ENCODE data around the gene HPS1.

The HPS1 gene

GRCh38 chr10:98374217-98374985 lies 72.3 kb downstream of the HPS1 start:
- no peak overlapping the region for H3K4me3 ChIP-seq (ENCODE audit: extremely low read depth, insufficient read depth, low read length, poor library complexity, severe bottlenecking)
- 45 to 76% methylated on average over 5 to 6 of the region's 8 CpGs for WGBS, 2 experiments (ENCODE audit: insufficient coverage in 2 of 2)
- H3K27ac ChIP-seq (ENCODE audit: low read depth, low read length, severe bottlenecking) = peak overlapping the region; percentile 87
- H3K4me1 ChIP-seq (ENCODE audit: control insufficient read depth, insufficient read depth, low read length, poor library complexity, severe bottlenecking) = peaks cover 21% of the 10 kb centered on the region
- peaks cover 3% of the 10 kb centered on the region for H3K9me3 ChIP-seq (ENCODE audit: control insufficient read depth, low read length)
- no peaks in the 10 kb centered on the region for H3K36me3 ChIP-seq (ENCODE audit: control insufficient read depth, insufficient read depth, low read length)

- WGBS, 2 experiments (ENCODE audit: insufficient coverage in 2 of 2) = 67 to 82% methylated on average over 5 to 6 of the region's 12 CpGs
- Histone ChIP-seq H3K9me3 (ENCODE audit: control insufficient read depth, low read length) (peaks cover 3% of the 10 kb centered on the region), H3K36me3 (ENCODE audit: control insufficient read depth, insufficient read depth, low read length) (no peaks in the 10 kb centered on the region), H3K4me3 (ENCODE audit: extremely low read depth, insufficient read depth, low read length, poor library complexity, severe bottlenecking) (no peak overlapping the region), H3K27ac (ENCODE audit: low read depth, low read length, severe bottlenecking) (peak overlapping the region; percentile 87), H3K4me1 (ENCODE audit: control insufficient read depth, insufficient read depth, low read length, poor library complexity, severe bottlenecking) (peaks cover 21% of the 10 kb centered on the region)
These were observed 73.3 kb downstream of the HPS1 start for GRCh38 chr10:98373260-98374040.

DNA sequence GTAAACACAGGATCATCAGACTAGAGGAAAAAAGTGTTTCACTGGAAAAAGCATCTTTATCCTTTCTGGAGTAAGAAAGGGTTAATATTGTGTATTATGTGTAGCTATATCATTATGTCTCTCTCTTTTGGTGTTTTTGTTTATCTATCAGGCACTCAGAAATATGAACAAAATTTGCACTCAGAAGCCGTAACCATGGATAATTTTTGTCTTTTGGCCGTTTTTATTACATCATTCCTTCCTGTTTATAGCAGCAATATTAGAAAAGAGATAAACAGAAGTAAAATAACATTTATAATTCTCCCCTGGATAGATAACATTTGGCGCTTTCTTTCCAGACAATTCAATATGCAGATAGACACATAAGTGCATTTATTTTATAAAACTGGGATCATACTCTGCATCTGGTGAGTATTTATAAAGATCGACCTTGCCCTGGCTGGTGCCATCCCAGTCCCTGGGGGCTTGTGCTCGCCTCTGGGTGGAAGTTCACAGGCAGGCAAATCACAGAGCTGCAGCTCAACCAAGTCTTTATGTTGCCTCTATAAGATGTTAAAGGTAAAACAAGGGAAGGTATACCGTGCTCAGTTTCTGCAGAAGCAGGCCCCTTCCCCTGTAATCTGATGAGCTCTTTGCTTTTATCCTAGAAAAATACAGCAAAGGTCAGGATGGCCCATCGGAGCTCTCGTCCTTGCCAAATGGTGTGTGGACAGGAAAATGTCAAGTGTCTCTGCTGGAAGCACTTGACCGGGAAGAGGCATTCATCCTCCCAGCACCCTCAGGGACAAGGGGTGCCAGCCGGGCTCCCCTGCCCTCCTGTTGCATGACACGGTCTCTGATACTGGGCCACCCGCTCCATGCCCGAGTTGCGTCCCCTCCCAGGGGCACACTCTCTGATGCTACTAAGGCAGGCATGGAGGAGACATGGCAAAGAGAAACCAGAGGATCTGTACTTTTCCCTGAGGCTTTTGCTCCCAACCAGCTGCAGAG lies 75.6 kb downstream of the HPS1 start:
- Histone ChIP-seq H3K4me1 (ENCODE audit: control insufficient read depth, insufficient read depth, low read length, poor library complexity, severe bottlenecking) (peaks cover 21% of the 10 kb centered on the region), H3K9me3 (ENCODE audit: control insufficient read depth, low read length) (no peaks in the 10 kb centered on the region), H3K4me3 (ENCODE audit: extremely low read depth, insufficient read depth, low read length, poor library complexity, severe bottlenecking) (no peak overlapping the region), H3K36me3 (ENCODE audit: control insufficient read depth, insufficient read depth, low read length) (no peaks in the 10 kb centered on the region), H3K27ac (ENCODE audit: low read depth, low read length, severe bottlenecking) (no peak overlapping the region)
- WGBS, 2 experiments (ENCODE audit: insufficient coverage in 2 of 2) = 93 to 96% methylated on average over 8 to 11 of the region's 14 CpGs

DNA sequence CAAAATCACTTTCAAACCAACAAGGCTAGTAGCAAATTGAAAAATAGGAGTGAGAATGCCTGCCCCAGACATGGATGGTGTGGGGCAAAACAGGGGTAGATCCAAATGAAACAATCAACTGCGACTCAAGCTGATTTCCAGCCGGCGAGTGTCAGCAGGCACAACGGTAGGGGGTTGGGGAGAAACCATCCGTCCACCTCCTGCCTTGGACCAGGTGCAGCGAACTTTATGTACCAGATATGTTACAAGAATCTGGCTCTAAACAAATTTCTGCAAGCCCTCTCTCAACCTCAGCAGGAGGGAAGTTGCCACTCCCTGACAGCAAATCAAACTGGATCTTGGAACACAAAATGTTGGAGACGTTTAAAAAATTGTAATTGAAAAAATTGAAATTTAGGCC lies 76.9 kb downstream of the HPS1 start:
- peaks cover 18% of the 10 kb centered on the region for H3K4me1 ChIP-seq (ENCODE audit: control insufficient read depth, insufficient read depth, low read length, poor library complexity, severe bottlenecking)
- no peak overlapping the region for H3K4me3 ChIP-seq (ENCODE audit: extremely low read depth, insufficient read depth, low read length, poor library complexity, severe bottlenecking)
- no peak overlapping the region for H3K27ac ChIP-seq (ENCODE audit: low read depth, low read length, severe bottlenecking)
- no peaks in the 10 kb centered on the region for H3K36me3 ChIP-seq (ENCODE audit: control insufficient read depth, insufficient read depth, low read length)
- no peaks in the 10 kb centered on the region for H3K9me3 ChIP-seq (ENCODE audit: control insufficient read depth, low read length)
- 80 to 83% methylated on average over 5 of the region's 7 CpGs for WGBS, 2 experiments (ENCODE audit: insufficient coverage in 2 of 2)

- Histone ChIP-seq H3K4me3 (ENCODE audit: extremely low read depth, insufficient read depth, low read length, poor library complexity, severe bottlenecking) (no peak overlapping the region), H3K4me1 (ENCODE audit: control insufficient read depth, insufficient read depth, low read length, poor library complexity, severe bottlenecking) (peaks cover 7% of the 10 kb centered on the region), H3K27ac (ENCODE audit: low read depth, low read length, severe bottlenecking) (no peak overlapping the region), H3K9me3 (ENCODE audit: control insufficient read depth, low read length) (no peaks in the 10 kb centered on the region), H3K36me3 (ENCODE audit: control insufficient read depth, insufficient read depth, low read length) (no peaks in the 10 kb centered on the region)
- 100% methylated on average over 1 of the region's 2 CpGs; no CpG with 5 or more reads in 1 of the 2 experiments for WGBS, 2 experiments (ENCODE audit: insufficient coverage in 2 of 2)
These were observed 78.1 kb downstream of the HPS1 start for GRCh38 chr10:98368644-98369043.

DNA sequence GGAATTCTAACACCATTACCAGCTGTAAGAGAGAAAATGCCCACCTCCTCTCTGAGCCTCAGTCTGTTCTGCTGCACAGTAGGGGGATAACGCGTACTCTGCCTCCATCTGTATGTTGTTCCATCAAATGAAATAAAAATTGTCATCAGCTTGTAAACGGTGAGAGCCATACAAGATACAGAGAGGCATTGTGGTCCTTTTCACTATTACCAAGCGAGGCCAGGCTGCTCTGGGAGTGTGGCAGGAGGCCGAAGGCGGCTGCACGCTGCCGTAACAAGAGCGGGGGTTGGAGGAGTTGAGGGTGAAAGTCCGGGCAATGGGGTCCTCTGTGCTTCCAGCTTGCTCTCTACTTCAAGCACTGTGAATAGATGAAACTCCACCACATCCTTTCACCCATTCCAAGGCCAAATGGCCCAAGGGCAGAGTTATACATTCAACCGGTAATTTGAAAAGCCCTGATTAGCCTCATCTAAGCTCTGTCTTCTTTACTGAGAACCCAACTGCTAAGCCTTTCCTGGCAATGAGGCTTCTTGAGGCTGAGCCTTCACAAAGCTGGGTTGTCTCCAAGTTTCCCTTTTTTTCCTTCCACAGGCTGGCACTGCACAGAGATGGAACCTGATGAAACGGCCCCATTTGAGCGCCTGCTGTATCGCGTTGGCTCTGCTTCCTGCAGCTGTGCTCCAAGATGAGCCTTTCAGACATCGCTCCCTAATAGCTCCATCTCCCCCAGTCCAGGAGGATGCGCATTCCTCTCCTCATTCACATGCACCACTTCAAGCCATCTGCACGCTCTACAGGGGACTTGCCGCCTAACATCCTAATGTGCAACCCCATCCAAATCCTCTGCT lies 78.9 kb downstream of the HPS1 start:
- H3K9me3 ChIP-seq (ENCODE audit: control insufficient read depth, low read length) = no peaks in the 10 kb centered on the region
- WGBS, 2 experiments (ENCODE audit: insufficient coverage in 2 of 2) = 87 to 94% methylated on average over 13 to 18 of the region's 19 CpGs
- no peak overlapping the region for H3K4me3 ChIP-seq (ENCODE audit: extremely low read depth, insufficient read depth, low read length, poor library complexity, severe bottlenecking)
- H3K27ac ChIP-seq (ENCODE audit: low read depth, low read length, severe bottlenecking) = no peak overlapping the region
- no peaks in the 10 kb centered on the region for H3K36me3 ChIP-seq (ENCODE audit: control insufficient read depth, insufficient read depth, low read length)
- no peaks in the 10 kb centered on the region for H3K4me1 ChIP-seq (ENCODE audit: control insufficient read depth, insufficient read depth, low read length, poor library complexity, severe bottlenecking)

Data from mesodermal cell (in vitro differentiated cells).